ENCODE measurements around the gene PRRT1.

DNA sequence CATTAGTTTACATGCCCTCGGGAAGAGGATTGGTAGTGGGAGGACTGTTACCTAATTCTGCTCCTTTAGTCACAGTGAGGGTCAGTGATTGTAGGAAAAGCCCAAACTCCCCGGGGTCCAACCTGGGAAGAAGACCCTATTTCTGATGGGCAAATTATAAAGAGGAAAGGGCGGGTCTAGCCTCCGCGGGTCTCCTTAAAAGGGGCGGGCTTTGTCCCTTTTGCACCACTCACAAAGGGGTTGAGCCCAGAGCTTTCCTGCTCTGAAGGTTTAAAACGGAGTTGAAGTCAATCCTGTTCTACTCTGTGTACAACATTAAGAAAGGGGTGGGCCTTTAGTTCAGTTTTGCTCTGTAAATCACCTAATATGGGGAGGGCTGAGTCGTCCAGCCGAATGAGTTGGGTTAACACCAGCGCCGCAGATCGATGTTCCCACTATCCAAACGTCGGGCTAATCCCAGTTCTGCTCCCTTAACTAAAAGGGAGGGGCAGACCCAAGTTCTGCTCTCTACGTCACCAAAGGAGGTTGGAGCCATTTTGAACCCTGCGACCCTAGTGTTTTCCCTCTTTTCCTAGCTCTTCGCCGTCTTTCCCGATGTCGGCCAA lies 25.5 kb upstream of the PRRT1 start:
- TF ChIP-seq EP300 (IDR thresholded peaks at IDR 0.05; ENCODE audit: borderline replicate concordance), result no peak
- no peak for TF ChIP-seq CEBPB (IDR thresholded peaks at IDR 0.05)
